ENCODE data around the gene RTN4RL2.

DNA sequence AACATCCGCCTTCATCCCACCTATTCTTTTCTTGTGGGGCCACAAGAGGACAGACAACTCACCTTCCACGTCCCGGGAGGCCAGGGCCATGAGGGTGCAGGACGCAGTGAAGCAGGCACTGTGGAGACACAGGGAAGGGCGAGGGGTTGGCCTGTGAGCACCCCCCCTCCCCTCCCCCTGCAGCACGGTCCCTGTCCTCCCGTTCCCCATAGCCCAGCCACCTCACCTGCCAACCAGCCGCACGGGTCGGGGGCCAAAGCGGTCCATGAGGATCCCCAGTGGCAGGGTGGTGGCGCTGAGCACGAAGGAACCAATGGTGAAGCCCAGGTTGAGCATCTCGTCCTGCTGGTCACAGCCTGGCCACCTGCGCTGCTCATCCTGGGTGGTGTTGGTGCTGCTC is 40.6 kb downstream of the RTN4RL2 start:
- TF ChIP-seq CTCF (IDR thresholded peaks at IDR 0.05; ENCODE audit: low read depth, low read length, poor library complexity, severe bottlenecking) (no peak), EZH2phosphoT487 (IDR thresholded peaks at IDR 0.05; ENCODE audit: borderline replicate concordance, low read length) (no peak)

Measured in DOHH2 (cell line).